ENCODE measurements around the gene FTMT.

DNA sequence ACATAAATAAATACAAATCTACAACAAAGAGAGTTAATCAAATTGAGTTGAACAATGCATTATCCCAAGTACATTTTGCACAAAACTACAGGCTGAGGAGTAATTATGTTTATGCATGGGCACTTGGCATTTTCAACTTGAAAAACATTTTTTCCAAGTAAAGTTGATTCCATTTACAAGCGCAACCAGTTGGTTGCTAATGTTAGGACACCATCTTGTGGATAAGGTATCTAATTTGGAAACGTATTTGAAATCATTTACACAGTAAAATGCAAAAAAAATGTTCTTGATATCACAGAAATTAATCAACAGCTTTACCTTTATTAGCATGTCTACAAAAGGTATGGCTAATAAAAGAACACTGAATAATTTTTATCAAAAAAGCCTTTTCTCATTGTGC lies 18.8 kb downstream of the FTMT start:
- TF ChIP-seq, protein P1, sequence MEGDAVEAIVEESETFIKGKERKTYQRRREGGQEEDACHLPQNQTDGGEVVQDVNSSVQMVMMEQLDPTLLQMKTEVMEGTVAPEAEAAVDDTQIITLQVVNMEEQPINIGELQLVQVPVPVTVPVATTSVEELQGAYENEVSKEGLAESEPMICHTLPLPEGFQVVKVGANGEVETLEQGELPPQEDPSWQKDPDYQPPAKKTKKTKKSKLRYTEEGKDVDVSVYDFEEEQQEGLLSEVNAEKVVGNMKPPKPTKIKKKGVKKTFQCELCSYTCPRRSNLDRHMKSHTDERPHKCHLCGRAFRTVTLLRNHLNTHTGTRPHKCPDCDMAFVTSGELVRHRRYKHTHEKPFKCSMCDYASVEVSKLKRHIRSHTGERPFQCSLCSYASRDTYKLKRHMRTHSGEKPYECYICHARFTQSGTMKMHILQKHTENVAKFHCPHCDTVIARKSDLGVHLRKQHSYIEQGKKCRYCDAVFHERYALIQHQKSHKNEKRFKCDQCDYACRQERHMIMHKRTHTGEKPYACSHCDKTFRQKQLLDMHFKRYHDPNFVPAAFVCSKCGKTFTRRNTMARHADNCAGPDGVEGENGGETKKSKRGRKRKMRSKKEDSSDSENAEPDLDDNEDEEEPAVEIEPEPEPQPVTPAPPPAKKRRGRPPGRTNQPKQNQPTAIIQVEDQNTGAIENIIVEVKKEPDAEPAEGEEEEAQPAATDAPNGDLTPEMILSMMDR (IDR thresholded peaks at IDR 0.05; ENCODE audit: extremely low read depth in 1 of 2, insufficient read depth in 1 of 2, low read depth in 1 of 2, low read length in 2 of 2): no peak
- TF ChIP-seq POLR2A (IDR thresholded peaks at IDR 0.05; ENCODE audit: low read depth, low read length): no peak
- no peak for TF ChIP-seq FOS (IDR thresholded peaks at IDR 0.05; ENCODE audit: borderline replicate concordance, insufficient read depth, low read length)
- TF ChIP-seq EZH2 (IDR thresholded peaks at IDR 0.05; ENCODE audit: borderline replicate concordance, low read depth, low read length, severe bottlenecking): no peak
- TF ChIP-seq, protein P2, sequence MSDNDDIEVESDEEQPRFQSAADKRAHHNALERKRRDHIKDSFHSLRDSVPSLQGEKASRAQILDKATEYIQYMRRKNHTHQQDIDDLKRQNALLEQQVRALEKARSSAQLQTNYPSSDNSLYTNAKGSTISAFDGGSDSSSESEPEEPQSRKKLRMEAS (IDR thresholded peaks at IDR 0.05; ENCODE audit: insufficient read depth, insufficient read length): no peak
- no peak for TF ChIP-seq POLR2AphosphoS5 (IDR thresholded peaks at IDR 0.05; ENCODE audit: insufficient read depth, low read depth, low read length)
- no peak for TF ChIP-seq JUN (IDR thresholded peaks at IDR 0.05; ENCODE audit: borderline replicate concordance, insufficient read depth, insufficient read length, low read depth)

Measured in endothelial cell of umbilical vein (primary cell).